GM23338 (cell line): ENCODE measurements around the gene ROBO1.

Experiments used
- CREB1 ChIP-seq: fragments of 250-450 bp; sonication (Bioruptor Pico); IDR thresholded peaks from 2 replicates; pipeline ENCODE4 v1.5.0; 2020; ENCODE audit warnings: low read depth, mild to moderate bottlenecking, moderate library complexity
- EZH2 ChIP-seq: fragments of 200-600 bp; sonication (generic); IDR thresholded peaks from one replicate; pipeline ENCODE4 v1.8.0; 2017; ENCODE audit warnings: antibody characterized with exemption, mild to moderate bottlenecking, low read depth; ENCODE audit not compliant: unreplicated experiment
- EZH2phosphoT487 ChIP-seq: fragments of 200-600 bp; sonication (generic); IDR thresholded peaks from one replicate; pipeline ENCODE4 v1.8.1; 2018; ENCODE audit warnings: antibody characterized with exemption; ENCODE audit not compliant: unreplicated experiment
- JUNB ChIP-seq: IDR thresholded peaks from one replicate; pipeline ENCODE4 v1.6.1; 2016; ENCODE audit warnings: antibody characterized with exemption; ENCODE audit not compliant: unreplicated experiment
- NANOG ChIP-seq: IDR thresholded peaks from 2 replicates; pipeline ENCODE4 v1.6.1; 2016; ENCODE audit warnings: antibody characterized with exemption, borderline replicate concordance
- POLR2AphosphoS5 ChIP-seq: IDR thresholded peaks from 2 replicates; pipeline ENCODE4 v1.6.1; 2016; ENCODE audit warnings: antibody characterized with exemption, low read depth
- STAT1 ChIP-seq: IDR thresholded peaks from one replicate; pipeline ENCODE4 v1.6.1; 2016; ENCODE audit warnings: antibody characterized with exemption; ENCODE audit not compliant: unreplicated experiment
- ZNF114 ChIP-seq: fragments of 250-450 bp; sonication (Bioruptor Pico); IDR thresholded peaks from 2 replicates; pipeline ENCODE4 v1.5.0; 2020; ENCODE audit warnings: mild to moderate bottlenecking, moderate library complexity
- ZNF462 ChIP-seq: fragments of 250-450 bp; sonication (Bioruptor Pico); IDR thresholded peaks from 2 replicates; pipeline ENCODE4 v1.5.0; 2020; ENCODE audit warnings: mild to moderate bottlenecking, moderate library complexity
- TF ChIP-seq, protein P1 (sequence below), 2 experiments: fragments of 200-600 bp in 1 of 2; sonication (generic) in 1 of 2; conservative IDR thresholded peaks; 2 replicates each; pipeline versions ENCODE4 v1.5.1 to v1.6.1; 2016 to 2017; ENCODE audit warnings: antibody characterized with exemption in 2 of 2, low read depth in 2 of 2, mild to moderate bottlenecking in 2 of 2, moderate library complexity in 1 of 2
- TF ChIP-seq, protein P2 (sequence below): IDR thresholded peaks from one replicate; pipeline ENCODE4 v1.6.1; 2018; ENCODE audit warnings: antibody characterized with exemption; ENCODE audit not compliant: unreplicated experiment
- TF ChIP-seq, protein P3 (sequence below): IDR thresholded peaks from 2 replicates; pipeline ENCODE4 v1.6.1; 2016; ENCODE audit warnings: antibody characterized with exemption

GRCh38 chr3:79103307-79103706, 664.5 kb downstream of the ROBO1 start:
- TF ChIP-seq EZH2 (no peak), POLR2AphosphoS5 (no peak), EZH2phosphoT487 (no peak), STAT1 (no peak), NANOG (no peak), CREB1 (CRISPR knock-in tag) (no peak), JUNB (no peak), ZNF114 (no peak), ZNF462 (CRISPR knock-in tag) (no peak)
- TF ChIP-seq, protein P1, sequence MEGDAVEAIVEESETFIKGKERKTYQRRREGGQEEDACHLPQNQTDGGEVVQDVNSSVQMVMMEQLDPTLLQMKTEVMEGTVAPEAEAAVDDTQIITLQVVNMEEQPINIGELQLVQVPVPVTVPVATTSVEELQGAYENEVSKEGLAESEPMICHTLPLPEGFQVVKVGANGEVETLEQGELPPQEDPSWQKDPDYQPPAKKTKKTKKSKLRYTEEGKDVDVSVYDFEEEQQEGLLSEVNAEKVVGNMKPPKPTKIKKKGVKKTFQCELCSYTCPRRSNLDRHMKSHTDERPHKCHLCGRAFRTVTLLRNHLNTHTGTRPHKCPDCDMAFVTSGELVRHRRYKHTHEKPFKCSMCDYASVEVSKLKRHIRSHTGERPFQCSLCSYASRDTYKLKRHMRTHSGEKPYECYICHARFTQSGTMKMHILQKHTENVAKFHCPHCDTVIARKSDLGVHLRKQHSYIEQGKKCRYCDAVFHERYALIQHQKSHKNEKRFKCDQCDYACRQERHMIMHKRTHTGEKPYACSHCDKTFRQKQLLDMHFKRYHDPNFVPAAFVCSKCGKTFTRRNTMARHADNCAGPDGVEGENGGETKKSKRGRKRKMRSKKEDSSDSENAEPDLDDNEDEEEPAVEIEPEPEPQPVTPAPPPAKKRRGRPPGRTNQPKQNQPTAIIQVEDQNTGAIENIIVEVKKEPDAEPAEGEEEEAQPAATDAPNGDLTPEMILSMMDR (conservative IDR thresholded peaks at IDR 0.05; ENCODE audit: low read depth in 2 of 2): no peak
- TF ChIP-seq, protein P2, sequence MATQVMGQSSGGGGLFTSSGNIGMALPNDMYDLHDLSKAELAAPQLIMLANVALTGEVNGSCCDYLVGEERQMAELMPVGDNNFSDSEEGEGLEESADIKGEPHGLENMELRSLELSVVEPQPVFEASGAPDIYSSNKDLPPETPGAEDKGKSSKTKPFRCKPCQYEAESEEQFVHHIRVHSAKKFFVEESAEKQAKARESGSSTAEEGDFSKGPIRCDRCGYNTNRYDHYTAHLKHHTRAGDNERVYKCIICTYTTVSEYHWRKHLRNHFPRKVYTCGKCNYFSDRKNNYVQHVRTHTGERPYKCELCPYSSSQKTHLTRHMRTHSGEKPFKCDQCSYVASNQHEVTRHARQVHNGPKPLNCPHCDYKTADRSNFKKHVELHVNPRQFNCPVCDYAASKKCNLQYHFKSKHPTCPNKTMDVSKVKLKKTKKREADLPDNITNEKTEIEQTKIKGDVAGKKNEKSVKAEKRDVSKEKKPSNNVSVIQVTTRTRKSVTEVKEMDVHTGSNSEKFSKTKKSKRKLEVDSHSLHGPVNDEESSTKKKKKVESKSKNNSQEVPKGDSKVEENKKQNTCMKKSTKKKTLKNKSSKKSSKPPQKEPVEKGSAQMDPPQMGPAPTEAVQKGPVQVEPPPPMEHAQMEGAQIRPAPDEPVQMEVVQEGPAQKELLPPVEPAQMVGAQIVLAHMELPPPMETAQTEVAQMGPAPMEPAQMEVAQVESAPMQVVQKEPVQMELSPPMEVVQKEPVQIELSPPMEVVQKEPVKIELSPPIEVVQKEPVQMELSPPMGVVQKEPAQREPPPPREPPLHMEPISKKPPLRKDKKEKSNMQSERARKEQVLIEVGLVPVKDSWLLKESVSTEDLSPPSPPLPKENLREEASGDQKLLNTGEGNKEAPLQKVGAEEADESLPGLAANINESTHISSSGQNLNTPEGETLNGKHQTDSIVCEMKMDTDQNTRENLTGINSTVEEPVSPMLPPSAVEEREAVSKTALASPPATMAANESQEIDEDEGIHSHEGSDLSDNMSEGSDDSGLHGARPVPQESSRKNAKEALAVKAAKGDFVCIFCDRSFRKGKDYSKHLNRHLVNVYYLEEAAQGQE: no peak
- TF ChIP-seq, protein P3, sequence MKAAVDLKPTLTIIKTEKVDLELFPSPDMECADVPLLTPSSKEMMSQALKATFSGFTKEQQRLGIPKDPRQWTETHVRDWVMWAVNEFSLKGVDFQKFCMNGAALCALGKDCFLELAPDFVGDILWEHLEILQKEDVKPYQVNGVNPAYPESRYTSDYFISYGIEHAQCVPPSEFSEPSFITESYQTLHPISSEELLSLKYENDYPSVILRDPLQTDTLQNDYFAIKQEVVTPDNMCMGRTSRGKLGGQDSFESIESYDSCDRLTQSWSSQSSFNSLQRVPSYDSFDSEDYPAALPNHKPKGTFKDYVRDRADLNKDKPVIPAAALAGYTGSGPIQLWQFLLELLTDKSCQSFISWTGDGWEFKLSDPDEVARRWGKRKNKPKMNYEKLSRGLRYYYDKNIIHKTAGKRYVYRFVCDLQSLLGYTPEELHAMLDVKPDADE: no peak
